A549 (cell line): ENCODE measurements around the gene MAPKAPK5. TPM values are rescaled to one million over a fixed set of nuclear protein-coding genes. Genes with fewer than 3 reads are reported as not detected.

Source experiments
- ATAC-seq, 2 experiments: fragments of 200-7000 bp in 1 of 2; fragments of >200 bp in 1 of 2; cut with Nextera tagmentation in 1 of 2; cut with Tn5 transposase in 1 of 2; 3 replicates each; pipeline versions ENCODE4 v1.8.0 to v1.9.1; 2018 to 2020; ENCODE audit warnings: mild to moderate bottlenecking in 1 of 2, moderate library complexity in 1 of 2
- CTCF ChIA-PET: fragments of 300-600 bp; sonication (Branson Sonifier 250); formaldehyde crosslinking; extraction: SDS; loops from one replicate; lab custom pipeline; 2021; ENCODE audit warnings: antibody characterized with exemption, inconsistent platforms; lab: Yijun Ruan, JAX
- POLR2A ChIA-PET: fragments of 350-600 bp; formaldehyde crosslinking; extraction: SDS; loops from one replicate; lab custom pipeline; 2021; ENCODE audit warnings: antibody characterized with exemption, inconsistent platforms; lab: Yijun Ruan, JAX
- DNase-seq, 2 experiments: peaks; one replicate each; pipeline versions ENCODE4 v3.0.0 to v3.0.0-alpha.2; 2011 to 2016; ENCODE audit warnings: low read depth in 1 of 2, low spot score in 1 of 2
- FAIRE-seq: peaks from 2 replicates; lab custom pipeline; 2011; peaks lifted over from hg19 to GRCh38; lab: Jason Lieb, UNC
- H3K27ac ChIP-seq, 2 experiments: fragments of >200 bp; sonication (Bioruptor Twin); formaldehyde crosslinking; 3 replicates each; pipeline ENCODE4 v1.5.1; 2016 to 2017
- H3K4me1 ChIP-seq: fragments of >200 bp; sonication (Bioruptor Twin); formaldehyde crosslinking; 3 replicates; pipeline ENCODE4 v1.6.1; 2016
- H3K4me2 ChIP-seq: fragments of >200 bp; sonication (Bioruptor Twin); formaldehyde crosslinking; 3 replicates; pipeline ENCODE4 v1.6.1; 2016
- H3K4me3 ChIP-seq: fragments of >200 bp; sonication (Bioruptor Twin); formaldehyde crosslinking; 3 replicates; pipeline ENCODE4 v1.5.1; 2016
- H3K9me3 ChIP-seq: fragments of >200 bp; sonication (Bioruptor Twin); formaldehyde crosslinking; 3 replicates; pipeline ENCODE4 v1.6.1; 2016
- CBX2 ChIP-seq: fragments of 200-600 bp; sonication (generic); IDR thresholded peaks from 2 replicates; pipeline ENCODE4 v1.6.1; 2016; ENCODE audit warnings: low read depth, mild to moderate bottlenecking, borderline replicate concordance
- EHMT2 ChIP-seq: fragments of 200-600 bp; sonication (generic); IDR thresholded peaks from 2 replicates; pipeline ENCODE4 v1.6.1; 2016; ENCODE audit warnings: antibody characterized with exemption, low read depth, mild to moderate bottlenecking, moderate library complexity
- FOSB ChIP-seq: fragments of 250-450 bp; sonication (Bioruptor Pico); IDR thresholded peaks from 2 replicates; pipeline ENCODE4 v1.5.0; 2020; ENCODE audit warnings: mild to moderate bottlenecking, moderate library complexity
- FOSL2 ChIP-seq, 2 experiments: fragments of 450-650 bp in 1 of 2; fragments of >200 bp in 1 of 2; sonication (Bioruptor Twin) in 1 of 2; formaldehyde crosslinking; IDR thresholded peaks; 2 replicates each; pipeline versions ENCODE4 v1.5.0 to v1.6.1; 2016 to 2020; ENCODE audit warnings: mild to moderate bottlenecking in 1 of 2, moderate library complexity in 1 of 2
- FOXS1 ChIP-seq: fragments of 250-450 bp; sonication (Bioruptor Pico); IDR thresholded peaks from 2 replicates; pipeline ENCODE4 v1.5.0; 2020; ENCODE audit warnings: mild to moderate bottlenecking, moderate library complexity
- HOXA7 ChIP-seq: fragments of 250-450 bp; sonication (Bioruptor Pico); IDR thresholded peaks from 2 replicates; pipeline ENCODE4 v1.5.0; 2020; ENCODE audit warnings: mild to moderate bottlenecking, moderate library complexity
- HOXB13 ChIP-seq: fragments of 250-450 bp; sonication (Bioruptor Pico); IDR thresholded peaks from 2 replicates; pipeline ENCODE4 v1.5.0; 2020; ENCODE audit warnings: low read depth, mild to moderate bottlenecking, moderate library complexity
- JUN ChIP-seq, 2 experiments: fragments of >200 bp; sonication (Bioruptor Twin); formaldehyde crosslinking; IDR thresholded peaks; 2 replicates in 1 of 2; 3 replicates in 1 of 2; pipeline ENCODE4 v1.6.1; 2016 to 2017
- JUNB ChIP-seq: fragments of >200 bp; sonication (Bioruptor Twin); formaldehyde crosslinking; IDR thresholded peaks from 2 replicates; pipeline ENCODE4 v1.6.1; 2016
- KDM1A ChIP-seq: fragments of 200-600 bp; sonication (generic); IDR thresholded peaks from 2 replicates; pipeline ENCODE4 v1.6.1; 2016; ENCODE audit warnings: low read depth, mild to moderate bottlenecking
- KDM5A ChIP-seq: fragments of 200-600 bp; sonication (generic); IDR thresholded peaks from 2 replicates; pipeline ENCODE4 v1.6.1; 2016; ENCODE audit warnings: antibody characterized with exemption, mild to moderate bottlenecking
- MAFK ChIP-seq: fragments of 450-650 bp; IDR thresholded peaks from 2 replicates; pipeline ENCODE4 v1.6.1; 2014; ENCODE audit not compliant: partially characterized antibody
- NFE2L2 ChIP-seq: fragments of 150-350 bp; conservative IDR thresholded peaks from 2 replicates; pipeline ENCODE4 v1.6.1; 2014; ENCODE audit warnings: low read length
- NPAS2 ChIP-seq: fragments of 250-450 bp; sonication (Bioruptor Pico); IDR thresholded peaks from 2 replicates; pipeline ENCODE4 v1.8.0; 2022; ENCODE audit warnings: mild to moderate bottlenecking, moderate library complexity, borderline replicate concordance
- RARB ChIP-seq: fragments of 250-450 bp; sonication (Bioruptor Pico); IDR thresholded peaks from 2 replicates; pipeline ENCODE4 v1.8.0; 2021; ENCODE audit warnings: mild to moderate bottlenecking, moderate library complexity
- RFX5 ChIP-seq: fragments of 450-650 bp; IDR thresholded peaks from 2 replicates; pipeline ENCODE4 v1.7.1; 2014; ENCODE audit warnings: antibody characterized with exemption, mild to moderate bottlenecking, moderate library complexity
- SMC3 ChIP-seq: fragments of >200 bp; sonication (Bioruptor Twin); formaldehyde crosslinking; IDR thresholded peaks from 3 replicates; pipeline ENCODE4 v1.6.1; 2018; ENCODE audit warnings: inconsistent platforms
- WGBS: methylation state at CpG from one replicate; pipeline ENCODE4 v1.1.6; 2017; ENCODE audit errors: missing lambda C conversion rate; 5-methylcytosine and 5-hydroxymethylcytosine counted together
- polyA plus RNA-seq, 4 experiments: library from polyadenylated mRNA; depleted of rRNA in 3 of 4; stranded (reverse); fragments of >200 nt; fragmentation: RNase III in 1 of 4; extraction: RNeasy Plus Mini Kit Qiagen cat#74134 plus additional on column Dnase treatment in 1 of 4; gene quantifications; 2 replicates in 3 of 4; 3 replicates in 1 of 4; pipeline ENCODE4 v1.2.3, GENCODE V29; 2011 to 2017
- TF ChIP-seq, protein P1 (sequence below): IDR thresholded peaks from 2 replicates; pipeline ENCODE4 v1.6.1; 2012; ENCODE audit warnings: low read depth, borderline replicate concordance
- TF ChIP-seq, protein P2 (sequence below): fragments of >200 bp; sonication (Bioruptor Twin); formaldehyde crosslinking; IDR thresholded peaks from 2 replicates; pipeline ENCODE4 v1.6.1; 2016
- TF ChIP-seq, protein P3 (sequence below): IDR thresholded peaks from 2 replicates; pipeline ENCODE4 v1.6.1; 2012
- TF ChIP-seq, protein P4 (sequence below): fragments of 250-450 bp; sonication (Bioruptor Pico); IDR thresholded peaks from 2 replicates; pipeline ENCODE4 v1.5.0; 2020; ENCODE audit warnings: low read depth, mild to moderate bottlenecking, moderate library complexity

The MAPKAPK5 gene
- polyA plus RNA-seq, 2 of the 4 experiments (the other 2 are of a cell fraction) = 33.9 to 69.5 TPM

DNA sequence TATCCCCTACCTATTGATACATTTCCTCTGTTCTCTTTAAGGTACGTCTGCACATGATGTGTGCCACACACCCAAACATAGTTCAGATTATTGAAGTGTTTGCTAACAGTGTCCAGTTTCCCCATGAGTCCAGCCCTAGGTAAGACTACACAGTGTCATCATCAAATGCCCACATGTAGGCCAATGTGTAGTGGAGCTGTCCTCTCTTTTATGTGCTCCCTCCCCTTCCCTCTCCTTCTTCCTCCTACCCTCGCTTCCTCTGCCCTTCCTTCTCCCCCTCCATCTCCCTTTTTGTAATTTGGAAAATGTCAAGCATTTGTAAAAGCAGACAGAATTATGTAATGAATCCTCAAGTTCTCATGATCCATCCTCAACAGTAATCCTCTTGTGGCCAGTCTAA, 25.5 kb downstream of the MAPKAPK5 start:
- Histone ChIP-seq H3K27ac (no peak overlapping the region), H3K4me2 (no peak overlapping the region), H3K4me1 (no peaks in the 10 kb centered on the region), H3K9me3 (no peaks in the 10 kb centered on the region), H3K4me3 (no peak overlapping the region)
- FAIRE-seq (no peak), DNase-seq (no peak), ATAC-seq (no peak)
- 88% methylated on average over 2 of the region's 2 CpGs for WGBS
- CTCF ChIA-PET = no interaction called here
- TF ChIP-seq NFE2L2 = no peak
- no peak for TF ChIP-seq KDM1A
- TF ChIP-seq, protein P1, sequence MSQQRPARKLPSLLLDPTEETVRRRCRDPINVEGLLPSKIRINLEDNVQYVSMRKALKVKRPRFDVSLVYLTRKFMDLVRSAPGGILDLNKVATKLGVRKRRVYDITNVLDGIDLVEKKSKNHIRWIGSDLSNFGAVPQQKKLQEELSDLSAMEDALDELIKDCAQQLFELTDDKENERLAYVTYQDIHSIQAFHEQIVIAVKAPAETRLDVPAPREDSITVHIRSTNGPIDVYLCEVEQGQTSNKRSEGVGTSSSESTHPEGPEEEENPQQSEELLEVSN = no peak
- TF ChIP-seq NPAS2 = no peak
- TF ChIP-seq SMC3 = no peak
- TF ChIP-seq HOXA7 (CRISPR knock-in tag) = no peak
- no peak for TF ChIP-seq EHMT2
- no peak for TF ChIP-seq FOSB
- no peak for TF ChIP-seq MAFK
- no peak for TF ChIP-seq RFX5
- no peak for TF ChIP-seq CBX2
- no peak for TF ChIP-seq FOXS1 (CRISPR knock-in tag)
- no peak for TF ChIP-seq RARB (CRISPR knock-in tag)
- no peak for TF ChIP-seq FOSL2 (IDR thresholded peaks at IDR 0.05)
- TF ChIP-seq FOSL2 (CRISPR knock-in tag; IDR thresholded peaks at IDR 0.05) = no peak
- TF ChIP-seq, protein P2, sequence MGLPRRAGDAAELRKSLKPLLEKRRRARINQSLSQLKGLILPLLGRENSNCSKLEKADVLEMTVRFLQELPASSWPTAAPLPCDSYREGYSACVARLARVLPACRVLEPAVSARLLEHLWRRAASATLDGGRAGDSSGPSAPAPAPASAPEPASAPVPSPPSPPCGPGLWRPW = no peak
- TF ChIP-seq JUN (IDR thresholded peaks at IDR 0.05) = no peak
- TF ChIP-seq, protein P3, sequence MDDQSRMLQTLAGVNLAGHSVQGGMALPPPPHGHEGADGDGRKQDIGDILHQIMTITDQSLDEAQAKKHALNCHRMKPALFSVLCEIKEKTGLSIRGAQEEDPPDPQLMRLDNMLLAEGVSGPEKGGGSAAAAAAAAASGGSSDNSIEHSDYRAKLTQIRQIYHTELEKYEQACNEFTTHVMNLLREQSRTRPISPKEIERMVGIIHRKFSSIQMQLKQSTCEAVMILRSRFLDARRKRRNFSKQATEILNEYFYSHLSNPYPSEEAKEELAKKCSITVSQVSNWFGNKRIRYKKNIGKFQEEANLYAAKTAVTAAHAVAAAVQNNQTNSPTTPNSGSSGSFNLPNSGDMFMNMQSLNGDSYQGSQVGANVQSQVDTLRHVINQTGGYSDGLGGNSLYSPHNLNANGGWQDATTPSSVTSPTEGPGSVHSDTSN = no peak
- no peak for TF ChIP-seq HOXB13 (CRISPR knock-in tag)
- TF ChIP-seq JUNB = no peak
- POLR2A ChIA-PET = no interaction called here

DNA sequence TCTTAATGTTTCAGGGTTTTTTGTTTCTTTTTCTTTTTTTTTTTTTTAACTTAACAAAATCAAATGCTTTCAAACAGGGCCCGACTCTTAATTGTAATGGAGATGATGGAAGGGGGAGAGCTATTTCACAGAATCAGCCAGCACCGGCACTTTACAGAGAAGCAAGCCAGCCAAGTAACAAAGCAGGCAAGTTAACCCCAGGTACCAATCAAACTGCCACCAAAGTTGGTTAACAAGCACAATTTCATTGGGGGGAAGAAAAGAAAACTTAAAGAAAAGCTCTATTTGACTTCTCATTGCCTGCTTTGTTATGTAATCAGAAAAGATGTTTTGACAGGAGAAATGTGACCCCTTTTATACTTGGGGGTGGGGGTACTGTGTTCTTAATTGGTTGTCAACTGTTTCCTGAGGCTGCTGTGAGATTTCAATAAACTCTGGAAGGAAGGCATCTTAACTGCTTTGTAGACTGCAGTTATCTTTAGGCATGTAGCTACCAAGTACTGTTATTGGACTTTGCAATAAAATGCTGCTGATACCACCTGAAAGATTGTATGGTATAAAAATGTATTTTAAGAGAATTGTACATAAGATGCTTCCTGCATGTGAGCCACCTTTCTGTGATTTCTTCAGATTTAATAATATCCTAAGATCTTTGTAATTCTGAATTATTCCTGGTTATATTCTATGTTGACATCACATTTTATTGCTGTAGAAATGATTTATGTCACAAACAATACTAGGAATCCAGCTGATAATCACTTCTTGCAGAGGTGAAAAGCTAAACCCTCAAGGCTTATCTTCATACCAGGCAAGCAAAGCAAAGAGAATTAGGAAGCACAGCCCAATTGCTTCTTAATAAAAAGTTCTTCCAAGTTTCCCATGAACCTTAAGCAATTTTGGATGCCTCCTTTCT, 26.9 kb downstream of the MAPKAPK5 start:
- CTCF ChIA-PET = interaction anchor here (0.7 to 1.2 kb wide), 3 partner anchors 18 to 56 kb away, joined by 3 to 4 read pairs (median 4); no protein-coding TSS in a partner anchor
- FAIRE-seq = peak; percentile 63

More for the DNA sequence above, 26.9 kb downstream of the MAPKAPK5 start:
- ATAC-seq = no peak
- H3K4me3 ChIP-seq = no peak overlapping the region
- DNase-seq = no peak
- H3K4me2 ChIP-seq = no peak overlapping the region
- no peak overlapping the region for H3K27ac ChIP-seq
- 93% methylated on average over 2 of the region's 2 CpGs for WGBS
- POLR2A ChIA-PET = no interaction called here
- H3K4me1 ChIP-seq = no peaks in the 10 kb centered on the region
- TF ChIP-seq KDM1A (no peak), KDM5A (no peak), NPAS2 (no peak), JUNB (no peak), JUN (IDR thresholded peaks at IDR 0.05) (no peak), RFX5 (no peak), FOSL2 (IDR thresholded peaks at IDR 0.05) (no peak), FOSL2 (CRISPR knock-in tag; IDR thresholded peaks at IDR 0.05) (no peak), EHMT2 (no peak)
- TF ChIP-seq, protein P4, sequence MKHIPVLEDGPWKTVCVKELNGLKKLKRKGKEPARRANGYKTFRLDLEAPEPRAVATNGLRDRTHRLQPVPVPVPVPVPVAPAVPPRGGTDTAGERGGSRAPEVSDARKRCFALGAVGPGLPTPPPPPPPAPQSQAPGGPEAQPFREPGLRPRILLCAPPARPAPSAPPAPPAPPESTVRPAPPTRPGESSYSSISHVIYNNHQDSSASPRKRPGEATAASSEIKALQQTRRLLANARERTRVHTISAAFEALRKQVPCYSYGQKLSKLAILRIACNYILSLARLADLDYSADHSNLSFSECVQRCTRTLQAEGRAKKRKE (CRISPR knock-in tag) = no peak
- no peaks in the 10 kb centered on the region for H3K9me3 ChIP-seq
